ENCODE measurements around the gene CFAP70.

- TF ChIP-seq CTCF (IDR thresholded peaks at IDR 0.05; ENCODE audit: insufficient read depth, low read length) (no peak), REST (IDR thresholded peaks at IDR 0.05; ENCODE audit: insufficient replicate concordance, low read depth) (no peak)
These were observed 132.0 kb downstream of the CFAP70 start for GRCh38 chr10:73226663-73227062.
